ENCODE data around the gene CHST7.
A peak's percentile ranks its signal among the peaks of the same experiment; 100 is the strongest.
"Not testable (repeated sequence)": the region's sequence is repeated elsewhere in the genome, so short reads cannot be mapped to it uniquely, and the experiment has no call there.

CHST7 gene

GRCh38 chrX:46573331-46573891, at the start of gene CHST7:
Gene CHST7 (plus strand): TSS chrX:46573765. CDS start chrX:46573932, 167 bp downstream.
- peak; percentile 73 for DNase-seq

- DNase-seq: not testable (repeated sequence)
Measured at GRCh38 chrX:46528640-46529039, 44.9 kb upstream of the CHST7 start.

- not testable (repeated sequence) for DNase-seq
Measured at GRCh38 chrX:46529740-46530403, 43.7 kb upstream of the CHST7 start.

GRCh38 chrX:46530404-46530908, 43.1 kb upstream of the CHST7 start:
- DNase-seq: not testable (repeated sequence)

GRCh38 chrX:46531442-46531841, 42.1 kb upstream of the CHST7 start:
- no peak for DNase-seq

GRCh38 chrX:46543441-46543840, 30.1 kb upstream of the CHST7 start:
- no peak for DNase-seq

- not testable (repeated sequence) for DNase-seq
Measured at GRCh38 chrX:46544527-46544926, 29.0 kb upstream of the CHST7 start.

GRCh38 chrX:46545111-46546005, 28.2 kb upstream of the CHST7 start, which contains the start of gene ZNF674:
Gene ZNF674 (minus strand): TSS chrX:46545421. CDS start chrX:46542087, 3,334 bp downstream.
- DNase-seq: peak; percentile 94

- no peak for DNase-seq
Measured at GRCh38 chrX:46547857-46548256, 25.7 kb upstream of the CHST7 start.

GRCh38 chrX:46549914-46550313, 23.7 kb upstream of the CHST7 start:
- no peak for DNase-seq

GRCh38 chrX:46551494-46552128, 22.0 kb upstream of the CHST7 start:
- no peak for DNase-seq

- DNase-seq: no peak
Measured at GRCh38 chrX:46553935-46554334, 19.6 kb upstream of the CHST7 start.

GRCh38 chrX:46554942-46555341, 18.6 kb upstream of the CHST7 start:
- DNase-seq: no peak

- no peak for DNase-seq
Measured at GRCh38 chrX:46559062-46559461, 14.5 kb upstream of the CHST7 start.

- DNase-seq: no peak
Measured at GRCh38 chrX:46561824-46562657, 11.5 kb upstream of the CHST7 start.

GRCh38 chrX:46567388-46567787, 6.2 kb upstream of the CHST7 start:
- DNase-seq: no peak

GRCh38 chrX:46569621-46570020, 3.9 kb upstream of the CHST7 start:
- no peak for DNase-seq

GRCh38 chrX:46571423-46572339, 1.9 kb upstream of the CHST7 start:
- no peak for DNase-seq

- DNase-seq: peak; percentile 52
Measured at GRCh38 chrX:46572340-46572936, 1.1 kb upstream of the CHST7 start.

Data from stimulated activated CD8-positive, alpha-beta memory T cell treated with anti-CD3 and anti-CD28 coated beads, Interleukin-4, amount 100 ng/mL, for 48 hours (primary cell).